ACHN (cell line): ENCODE results near the gene CYP4F2.
"Not testable (repeated sequence)": the region's sequence is repeated elsewhere in the genome, so short reads cannot be mapped to it uniquely, and the experiment has no call there.

Experiments used
- DNase-seq: peaks from one replicate; pipeline ENCODE4 v3.0.0-alpha.2; 2015
- in situ Hi-C: cut with HindIII; loops from 2 replicates; pipeline ENCODE4 v1.10.0; 2017; ENCODE audit warnings: low sequenced_read_pairs, low pct_ligation_motif_present, low pct_unique_long_range_greater_than_20kb

The CYP4F2 gene

GRCh38 chr19:15866636-15867035, 31.2 kb downstream of the CYP4F2 start:
- DNase-seq = no peak
- in situ Hi-C loops = no loop called here

- DNase-seq = no peak
- in situ Hi-C loops = no loop called here
Measured at GRCh38 chr19:15864824-15865223, 33.0 kb downstream of the CYP4F2 start.

DNA sequence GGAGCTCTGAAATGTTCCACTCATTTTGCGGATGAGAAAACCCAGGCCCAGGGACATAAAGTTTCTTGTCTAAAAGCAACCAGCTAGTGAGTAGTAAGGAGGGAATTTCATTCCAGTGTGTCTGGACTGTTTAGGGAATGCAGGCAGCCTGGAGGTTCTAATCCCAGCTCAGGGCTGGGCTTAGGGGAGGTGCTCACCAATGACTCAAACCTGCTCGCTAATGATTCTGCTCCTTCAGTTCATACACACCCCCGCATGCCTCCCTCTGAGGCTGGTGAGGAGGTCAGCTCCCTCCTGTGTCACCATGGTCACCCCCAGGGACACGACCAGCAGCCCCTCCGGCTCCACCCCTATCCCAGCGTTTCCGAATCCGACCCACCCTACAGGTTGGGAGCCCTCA, 34.6 kb downstream of the CYP4F2 start:
- DNase-seq = no peak
- in situ Hi-C loops = no loop called here

GRCh38 chr19:15862444-15862843, 35.4 kb downstream of the CYP4F2 start:
- in situ Hi-C loops = no loop called here
- DNase-seq = no peak

DNA sequence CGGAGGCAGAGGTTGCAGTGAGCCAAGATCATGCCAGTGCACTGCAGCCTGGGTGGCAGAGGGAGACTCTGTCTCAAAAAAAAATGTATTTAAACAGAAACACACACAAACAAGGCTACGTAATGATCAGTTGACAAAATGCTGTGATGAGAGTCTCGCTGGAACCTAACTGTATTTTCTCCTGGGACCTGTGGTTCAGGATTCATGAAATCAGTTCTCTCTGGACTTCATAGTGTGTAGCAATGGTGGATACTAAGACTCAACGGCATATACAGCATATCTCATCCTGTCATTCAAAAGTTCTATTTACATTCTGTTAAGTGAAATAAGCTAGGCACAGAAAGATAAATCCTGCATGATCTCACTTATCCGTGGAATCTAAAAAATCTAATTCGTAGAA, 37.4 kb downstream of the CYP4F2 start:
- DNase-seq = no peak
- in situ Hi-C loops = no loop called here

GRCh38 chr19:15859187-15859586, 38.7 kb downstream of the CYP4F2 start:
- no peak for DNase-seq
- in situ Hi-C loops = no loop called here

GRCh38 chr19:15850385-15850784, 47.5 kb downstream of the CYP4F2 start:
- DNase-seq = no peak
- in situ Hi-C loops = no loop called here

DNA sequence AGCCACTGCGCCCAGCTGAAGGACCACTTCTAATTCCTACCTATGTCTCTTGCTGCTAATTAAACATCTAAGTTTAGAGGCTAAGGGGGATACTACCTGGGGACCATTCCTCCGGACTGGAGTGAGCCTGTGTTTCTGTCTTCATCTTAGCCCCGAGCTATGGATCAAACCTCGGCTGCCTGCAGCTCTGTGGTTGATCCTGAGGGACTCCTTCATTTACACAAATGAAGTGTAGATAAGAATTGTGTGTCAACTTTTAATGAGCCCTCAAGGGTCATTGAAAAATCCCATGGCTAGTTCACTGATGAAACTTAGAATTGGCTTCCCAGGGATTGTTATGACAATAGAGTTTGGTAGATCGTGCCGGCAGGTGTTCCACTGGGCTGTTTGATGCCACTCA, 51.0 kb downstream of the CYP4F2 start:
- in situ Hi-C loops = no loop called here
- no peak for DNase-seq

DNA sequence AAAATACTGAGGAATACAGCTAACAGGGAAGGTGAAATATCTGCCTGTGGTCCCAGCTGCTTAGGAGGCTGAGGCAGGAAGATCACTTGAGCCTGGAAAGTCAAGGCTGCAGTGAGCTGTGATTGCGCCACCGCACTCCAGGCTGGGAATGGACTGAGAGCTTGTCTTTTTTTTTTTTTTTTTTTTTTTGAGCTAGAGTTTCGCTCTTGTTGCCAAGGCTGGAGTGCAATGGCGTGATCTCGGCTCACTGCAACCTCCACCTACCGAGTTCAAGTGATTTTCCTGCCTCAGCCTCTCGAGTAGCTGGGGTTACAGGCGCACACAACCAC, 54.0 kb downstream of the CYP4F2 start:
- in situ Hi-C loops, DNase-seq: not testable (repeated sequence)

DNA sequence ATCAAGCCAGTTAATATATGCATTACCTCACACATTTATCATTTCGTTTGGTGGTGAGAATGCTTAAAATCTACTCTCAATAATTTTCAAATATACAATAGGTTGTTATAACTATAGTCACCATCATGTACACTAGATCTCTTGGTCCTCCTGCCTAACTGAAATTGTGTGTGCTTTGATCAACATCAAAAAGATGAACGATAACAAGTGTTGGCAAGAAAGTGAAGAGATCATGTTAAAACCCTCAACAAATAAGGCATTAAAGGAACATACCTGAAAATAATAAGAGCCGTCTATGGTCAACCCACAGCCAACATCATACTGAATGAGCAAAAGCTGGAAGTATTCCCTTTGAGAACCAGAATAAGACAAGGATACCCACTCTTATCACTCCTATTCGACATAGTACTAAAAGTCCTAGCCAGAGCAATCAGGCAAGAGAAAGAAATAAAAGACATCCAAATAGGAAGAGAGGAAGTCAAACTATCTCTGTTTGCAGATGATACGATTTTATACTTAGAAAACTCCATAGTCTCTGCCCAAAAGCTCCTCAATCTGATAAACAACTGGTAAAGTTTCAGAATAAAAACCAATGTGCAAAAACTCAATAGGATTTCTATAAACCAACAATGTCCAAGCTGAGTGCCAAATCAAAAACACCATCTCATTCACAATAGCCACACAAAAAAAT, 54.5 kb downstream of the CYP4F2 start:
- in situ Hi-C loops = no loop called here
- DNase-seq = no peak

DNA sequence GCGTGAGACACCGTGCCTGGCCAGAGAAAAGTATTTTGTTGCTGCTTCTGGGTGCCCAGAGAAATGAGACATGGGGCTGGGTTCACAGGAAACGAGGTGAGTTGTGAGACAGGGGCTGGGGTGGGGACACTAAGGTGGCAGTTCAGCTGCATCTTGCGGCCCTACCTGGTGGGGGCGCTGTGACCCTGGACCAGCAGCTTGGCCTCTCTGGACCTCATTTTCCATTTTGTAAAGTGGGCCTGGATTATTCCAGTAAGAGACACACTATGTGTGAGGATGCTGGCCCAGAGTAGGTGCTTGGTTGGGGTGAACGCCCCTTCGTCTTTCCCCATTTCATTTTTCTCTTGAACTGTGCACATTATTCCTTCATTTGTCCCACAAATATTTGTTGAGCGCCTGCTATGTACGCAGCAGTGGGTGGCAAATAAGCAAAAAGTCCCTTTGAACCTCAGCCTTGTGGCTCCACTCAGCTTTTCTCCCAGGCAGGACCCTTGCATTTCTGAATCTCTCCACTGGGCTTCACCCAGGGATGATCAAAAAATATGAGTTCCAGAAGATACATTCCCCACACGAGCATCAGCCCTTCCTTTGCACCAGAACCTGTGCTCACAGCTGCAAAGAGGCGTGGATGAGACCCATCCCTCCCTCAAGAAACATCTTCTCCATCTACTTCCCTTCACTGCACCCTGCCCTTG, 55.9 kb downstream of the CYP4F2 start:
- DNase-seq = no peak

GRCh38 chr19:15840833-15841232, 57.0 kb downstream of the CYP4F2 start:
- DNase-seq = no peak
- in situ Hi-C loops = no loop called here

More for the DNA sequence above, 55.9 kb downstream of the CYP4F2 start:
- in situ Hi-C loops = no loop called here

- in situ Hi-C loops, DNase-seq: not testable (repeated sequence)
Measured at GRCh38 chr19:15839888-15840287, 58.0 kb downstream of the CYP4F2 start.

- no peak for DNase-seq
- in situ Hi-C loops = no loop called here
Measured at GRCh38 chr19:15838351-15838750, 59.5 kb downstream of the CYP4F2 start.

GRCh38 chr19:15837221-15837731, 60.6 kb downstream of the CYP4F2 start:
- no peak for DNase-seq
- in situ Hi-C loops = no loop called here

DNA sequence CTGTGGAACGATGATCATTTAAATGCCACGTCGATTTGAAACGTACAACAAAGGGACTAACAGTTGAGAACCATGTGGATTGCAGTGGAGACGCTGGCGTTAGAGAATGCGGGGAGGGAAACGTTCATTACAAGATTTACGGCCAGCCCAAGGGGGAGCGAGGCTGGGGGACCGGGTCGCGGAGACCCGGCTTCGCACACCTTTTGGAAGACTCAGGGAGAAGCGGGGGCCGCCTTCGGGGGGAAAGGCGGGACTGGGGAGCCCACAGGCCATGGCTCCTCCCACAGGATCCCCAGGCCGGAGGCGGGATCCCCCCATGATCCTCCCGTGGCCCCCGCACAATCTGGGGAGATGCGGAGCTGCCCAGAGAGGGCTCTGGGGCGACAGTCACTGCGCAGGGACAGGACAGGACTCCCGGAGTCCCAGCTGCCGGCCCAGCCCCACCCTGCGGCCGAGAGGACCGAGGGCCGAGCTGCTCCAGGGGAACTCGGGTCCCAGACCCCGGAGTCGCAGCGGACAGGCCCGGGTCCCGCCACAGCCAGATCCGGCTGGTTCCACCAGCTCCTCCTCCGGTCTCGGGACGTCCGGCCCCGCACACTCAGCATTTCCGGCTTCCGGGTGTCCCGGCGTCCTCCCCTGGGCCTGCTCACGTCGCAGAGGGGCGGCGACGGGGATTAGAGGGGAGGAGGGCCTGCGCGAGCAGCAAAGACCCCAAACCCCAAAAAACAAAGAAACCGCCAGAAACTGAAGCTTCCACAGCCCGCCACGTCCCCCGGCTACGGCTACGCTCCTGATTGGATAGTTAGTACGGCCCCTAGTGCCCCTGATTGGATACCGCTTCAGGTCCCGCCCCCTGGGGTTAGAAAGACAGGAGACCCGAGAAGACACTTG, 61.3 kb downstream of the CYP4F2 start:
- peak; percentile 74 for DNase-seq
- in situ Hi-C loops = no loop called here

DNA sequence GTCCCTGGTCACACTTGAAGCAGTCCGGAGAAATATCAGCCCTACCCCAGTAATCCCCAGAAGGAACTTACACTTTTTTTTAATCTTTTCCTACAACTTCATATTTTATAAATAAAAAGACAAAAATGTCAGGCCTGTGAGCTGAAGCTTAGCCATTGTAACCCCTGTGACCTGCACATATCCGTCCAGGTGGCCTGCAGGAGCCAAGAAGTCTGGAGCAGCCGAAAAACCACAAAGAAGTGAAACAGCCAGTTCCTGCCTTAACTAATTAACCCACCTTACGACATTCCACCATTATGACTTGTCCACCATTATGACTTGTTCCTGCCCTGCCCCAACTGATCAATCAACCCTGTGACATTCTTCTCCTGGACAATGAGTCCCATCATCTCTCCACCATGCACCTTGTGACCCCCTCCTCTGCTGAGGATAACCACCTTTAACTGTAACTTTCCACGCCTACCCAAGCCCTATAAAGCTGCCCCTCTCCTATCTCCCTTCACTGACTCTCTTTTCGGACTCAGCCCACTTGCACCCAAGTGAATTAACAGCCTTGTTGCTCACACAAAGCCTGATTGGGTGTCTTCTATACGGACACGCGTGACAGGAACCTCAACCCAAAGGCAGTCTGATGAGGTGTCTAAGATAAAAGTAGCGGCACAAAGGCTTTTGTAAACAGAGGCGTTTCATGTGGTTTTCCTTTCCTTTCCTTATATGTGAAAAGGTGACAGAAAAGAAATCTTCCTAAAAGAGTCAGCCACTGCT, 62.1 kb downstream of the CYP4F2 start:
- in situ Hi-C loops, DNase-seq: not testable (repeated sequence)

- DNase-seq, in situ Hi-C loops: not testable (repeated sequence)
Measured at GRCh38 chr19:15834232-15834631, 63.6 kb downstream of the CYP4F2 start.
